HG03196 (cell line): Measurements from ENCODE around the gene STK26.
"Not testable (repeated sequence)": the region's sequence is repeated elsewhere in the genome, so short reads cannot be mapped to it uniquely, and the experiment has no call there.

Experiments
- ATAC-seq: cut with Tn5 transposase; IDR thresholded peaks from one replicate; pipeline ENCODE4 v1.9.1; 2021; ENCODE audit not compliant: unreplicated experiment

Gene STK26

DNA sequence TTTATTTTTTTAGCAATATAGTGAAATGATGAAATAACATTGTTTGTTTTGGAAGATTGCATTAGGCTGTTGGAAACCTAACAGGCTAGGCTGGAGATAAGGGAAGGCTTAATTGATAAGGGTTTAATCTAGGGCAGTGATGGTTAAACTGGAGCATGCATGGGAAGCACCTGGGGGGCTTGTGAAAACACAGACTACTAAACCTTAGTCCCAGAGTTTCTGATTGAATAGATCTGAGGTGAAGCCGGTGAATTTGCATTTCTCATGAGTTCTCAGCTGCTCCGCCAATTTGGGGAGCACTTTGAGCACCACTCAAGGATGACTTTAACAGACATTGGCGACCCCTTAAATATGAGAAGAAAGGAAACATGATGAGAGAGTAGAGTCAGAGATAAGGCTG is 11.5 kb downstream of the STK26 start:
- no peak for ATAC-seq

DNA sequence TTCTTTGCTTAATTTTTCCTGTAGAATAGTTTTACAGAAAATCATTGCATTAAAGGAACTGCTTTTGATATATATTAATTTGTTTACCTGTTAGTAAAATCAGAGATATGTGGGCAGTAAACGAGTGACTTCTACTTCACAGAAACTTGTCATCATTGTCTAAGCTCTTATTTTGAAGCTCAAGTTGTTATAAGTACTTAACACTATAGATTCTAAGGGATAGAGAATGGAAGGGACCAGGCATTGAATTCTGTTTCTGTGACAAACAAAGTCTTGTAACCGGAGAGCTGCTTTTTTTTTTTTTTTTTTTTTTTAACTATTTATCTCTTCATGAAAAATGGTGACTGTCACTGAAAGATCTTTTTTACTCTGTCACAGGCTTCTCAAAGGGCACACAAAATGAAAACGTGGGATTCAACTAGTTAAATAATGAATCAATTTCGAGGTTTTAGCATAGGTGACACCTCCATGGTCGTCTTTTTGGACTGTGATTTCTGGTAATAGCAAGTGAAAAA is 14.4 kb downstream of the STK26 start:
- no peak for ATAC-seq

DNA sequence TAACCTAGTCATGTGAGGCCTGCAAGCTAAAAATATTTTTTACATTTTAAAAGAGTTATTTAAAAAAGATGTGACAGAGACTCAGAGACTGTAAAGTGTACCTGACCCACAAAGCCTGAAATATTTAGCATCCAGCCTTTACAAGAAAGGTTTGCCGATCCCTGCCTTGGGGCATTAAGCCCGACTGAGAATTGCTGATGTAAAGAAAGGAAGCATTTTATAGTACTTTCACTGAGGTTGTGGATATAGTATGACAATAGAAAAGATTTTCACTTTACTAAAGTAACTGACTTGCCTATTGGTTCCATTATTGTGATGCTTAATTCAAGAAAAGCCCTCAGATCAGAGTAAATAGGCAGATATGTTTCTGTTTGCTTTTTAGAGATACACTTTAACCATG is 17.0 kb downstream of the STK26 start:
- no peak for ATAC-seq

DNA sequence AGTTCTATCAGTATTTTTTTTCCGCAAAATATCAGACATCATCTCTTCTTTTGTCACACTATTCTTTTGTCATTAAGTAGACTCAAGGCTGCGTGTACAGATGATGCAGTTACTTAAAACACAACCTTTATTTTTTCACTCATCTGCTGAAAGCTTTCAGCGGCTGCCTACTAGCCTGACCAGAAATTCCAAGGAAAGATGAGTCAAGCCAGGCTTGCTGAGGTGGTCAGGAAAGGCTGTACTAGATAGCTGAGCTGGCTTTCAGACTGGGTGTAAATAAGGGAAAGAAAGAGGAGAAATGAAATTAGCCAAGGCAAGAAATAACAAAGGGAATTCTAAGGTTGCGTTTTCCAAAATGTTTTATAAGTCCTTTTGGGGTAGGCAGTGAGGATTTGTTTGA is 17.9 kb downstream of the STK26 start:
- no peak for ATAC-seq

DNA sequence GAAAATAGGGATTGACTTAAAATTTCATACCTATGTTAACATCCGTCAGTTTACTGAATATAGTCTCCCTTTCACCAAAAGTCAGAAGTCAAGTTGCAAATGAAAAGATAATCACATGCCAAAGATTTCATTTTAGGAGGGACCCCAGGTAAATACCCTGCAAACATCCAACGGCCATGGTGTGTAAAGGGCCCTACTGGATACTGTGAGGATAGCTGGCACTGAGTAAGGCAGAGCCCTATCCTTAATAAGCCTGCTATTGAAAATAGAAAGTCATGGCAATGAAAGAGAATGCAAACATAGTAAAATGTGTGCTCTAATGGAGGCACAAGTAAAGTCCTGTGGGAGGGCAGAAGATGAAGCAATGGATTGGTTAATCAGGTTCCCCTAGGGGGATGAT is 20.9 kb downstream of the STK26 start:
- ATAC-seq, result no peak

DNA sequence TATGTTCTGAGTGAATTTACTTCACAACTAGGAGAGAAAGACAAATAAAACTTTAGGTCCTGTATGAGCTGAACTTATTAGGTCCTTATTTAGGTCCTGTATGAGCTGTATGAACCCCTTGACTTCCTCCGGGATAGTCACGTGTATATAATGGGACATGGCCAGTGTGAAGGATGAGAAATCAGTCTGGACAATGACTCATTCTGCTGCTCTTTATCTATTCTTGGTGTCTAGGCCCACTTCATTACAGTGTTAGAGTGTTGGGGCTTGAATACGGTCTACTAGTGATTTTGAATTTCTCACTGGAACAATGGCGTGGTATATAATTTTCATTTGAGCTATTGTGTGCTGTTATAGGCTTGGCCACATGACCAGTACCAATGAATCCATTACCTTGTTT is 21.9 kb downstream of the STK26 start:
- ATAC-seq, result no peak

DNA sequence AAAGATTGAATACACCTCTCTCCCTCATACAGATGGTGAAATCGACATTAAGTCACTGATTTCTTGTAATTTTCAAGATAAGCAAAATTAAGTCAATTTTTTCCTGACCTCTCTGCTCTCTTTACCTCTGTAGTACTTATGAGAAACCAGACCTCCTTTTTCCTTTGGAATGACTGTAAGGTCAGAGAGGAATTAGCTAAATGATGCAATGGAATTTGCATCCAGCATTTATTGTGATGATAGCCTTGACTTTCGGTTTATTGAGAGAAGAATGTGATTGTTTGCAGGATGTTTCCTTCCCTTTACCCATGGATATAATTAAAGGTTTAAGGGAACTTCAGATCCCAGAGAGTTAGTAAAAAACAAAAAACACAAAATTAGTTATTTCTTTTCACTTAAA is 22.4 kb downstream of the STK26 start:
- no peak for ATAC-seq

DNA sequence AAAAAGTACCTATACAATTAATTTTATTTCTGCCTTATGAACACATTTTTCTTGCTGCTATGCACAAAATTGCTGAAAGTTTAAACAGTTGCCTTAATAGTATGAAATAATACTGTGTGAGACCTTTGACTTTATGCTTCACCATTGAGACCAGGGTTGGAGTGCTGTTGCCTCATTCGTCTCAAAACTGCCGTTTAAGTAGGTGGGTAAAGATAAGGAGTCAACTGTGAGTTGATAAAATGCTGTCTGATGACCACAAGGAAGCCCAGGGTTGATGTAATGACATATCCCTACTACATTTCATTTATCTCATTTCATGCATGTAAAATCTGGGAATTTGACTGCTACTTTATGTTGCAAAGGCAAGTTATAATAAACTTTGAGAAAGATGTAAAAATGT is 23.4 kb downstream of the STK26 start:
- ATAC-seq, result no peak

DNA sequence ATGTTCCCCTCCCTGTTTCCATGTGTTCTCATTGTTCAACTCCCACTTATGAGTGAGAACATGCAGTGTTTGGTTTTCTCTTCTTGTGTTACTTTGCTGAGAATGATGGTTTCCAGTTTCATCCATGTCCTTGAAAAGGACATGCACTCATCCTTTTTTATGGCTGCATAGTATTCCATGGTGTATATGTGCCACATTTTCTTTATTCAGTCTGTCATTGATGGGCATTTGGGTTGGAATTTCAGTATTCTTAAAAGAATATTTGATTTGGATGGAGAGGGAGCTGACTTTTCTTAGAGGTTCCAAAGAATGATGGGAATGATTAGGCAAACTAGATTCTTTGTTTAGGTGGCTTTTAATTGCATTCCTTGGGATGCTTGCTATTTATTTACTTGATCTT is 28.7 kb downstream of the STK26 start:
- ATAC-seq, result not testable (repeated sequence)

DNA sequence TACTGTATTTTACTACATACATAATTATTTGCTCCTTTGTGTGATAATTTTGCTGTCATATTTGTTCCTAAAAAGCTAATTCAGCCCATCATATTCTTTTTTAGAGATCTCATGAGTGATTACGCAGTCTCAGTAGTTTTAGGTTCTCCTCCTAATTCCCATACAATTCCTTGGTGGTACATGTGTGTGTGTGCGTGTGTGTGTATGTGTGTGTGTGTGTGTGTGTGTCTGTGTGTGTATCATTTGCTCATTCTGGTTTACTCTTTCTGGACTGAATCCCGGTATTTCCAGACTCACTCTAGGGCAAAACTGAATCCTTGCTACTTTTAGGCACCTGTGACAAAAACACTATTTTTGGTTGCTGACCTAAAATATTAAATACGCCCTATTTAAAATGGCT is 34.9 kb downstream of the STK26 start:
- ATAC-seq, result no peak

DNA sequence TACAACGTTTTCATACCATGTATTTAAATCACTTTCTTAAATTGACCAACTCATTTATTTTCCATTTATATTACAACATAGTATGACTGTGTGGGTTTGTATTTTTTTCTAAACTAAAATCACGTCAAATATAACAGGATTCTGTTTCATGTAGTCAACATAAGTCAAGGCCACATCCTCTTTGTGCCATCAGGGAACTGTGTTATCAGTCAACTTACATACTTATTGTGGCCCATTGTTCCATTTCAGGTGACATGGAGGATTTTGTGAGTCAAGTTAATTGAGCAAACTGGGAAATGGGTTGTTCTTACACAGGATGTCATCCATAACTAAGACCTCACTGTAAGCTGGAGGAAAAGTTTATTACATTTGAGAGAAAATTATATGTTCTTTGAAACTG is 35.9 kb downstream of the STK26 start:
- no peak for ATAC-seq

DNA sequence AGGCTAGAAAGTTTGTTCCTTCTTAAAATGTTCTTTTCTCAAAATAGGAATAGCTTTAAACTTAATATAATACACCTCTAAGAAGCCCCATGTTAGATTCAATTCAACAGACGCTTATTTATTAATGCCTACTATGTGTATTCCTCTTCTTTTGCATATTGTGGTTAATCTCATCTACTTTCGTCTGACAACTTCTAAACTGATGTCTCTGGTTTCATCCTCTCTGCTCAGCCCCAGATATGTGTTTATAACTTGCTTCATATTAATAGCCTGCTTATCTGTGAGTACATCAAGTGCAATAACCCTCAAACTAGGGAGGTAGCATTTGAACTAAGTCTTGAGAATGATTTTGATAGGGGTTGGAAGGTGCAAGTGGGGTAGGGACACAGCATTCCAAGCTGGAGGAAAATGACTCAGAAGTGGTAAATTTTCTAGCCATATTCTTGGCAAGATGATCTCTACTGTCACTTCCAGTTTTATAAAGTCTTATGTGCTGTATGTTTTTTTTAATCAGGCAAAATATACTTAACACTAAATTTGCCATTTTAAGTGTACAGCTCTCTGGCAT is 37.0 kb downstream of the STK26 start:
- ATAC-seq, result no peak

DNA sequence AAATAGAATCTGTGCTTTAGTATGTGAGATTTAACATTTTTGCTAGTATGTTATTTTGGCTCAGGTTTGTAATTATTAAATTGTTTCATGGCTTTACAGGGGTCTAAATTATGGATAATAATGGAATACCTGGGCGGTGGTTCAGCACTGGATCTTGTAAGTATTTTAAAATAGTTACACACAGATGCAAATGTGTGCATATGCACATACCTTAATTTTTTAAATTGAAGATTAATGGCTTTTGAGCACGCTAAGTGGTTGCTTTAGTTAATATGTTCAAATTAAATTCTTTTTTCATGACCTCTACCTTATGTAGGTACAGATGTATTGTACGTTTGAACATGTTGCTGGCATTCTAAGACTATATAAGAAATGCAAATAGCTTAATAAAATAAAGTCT is 40.2 kb downstream of the STK26 start:
- ATAC-seq, result no peak

DNA sequence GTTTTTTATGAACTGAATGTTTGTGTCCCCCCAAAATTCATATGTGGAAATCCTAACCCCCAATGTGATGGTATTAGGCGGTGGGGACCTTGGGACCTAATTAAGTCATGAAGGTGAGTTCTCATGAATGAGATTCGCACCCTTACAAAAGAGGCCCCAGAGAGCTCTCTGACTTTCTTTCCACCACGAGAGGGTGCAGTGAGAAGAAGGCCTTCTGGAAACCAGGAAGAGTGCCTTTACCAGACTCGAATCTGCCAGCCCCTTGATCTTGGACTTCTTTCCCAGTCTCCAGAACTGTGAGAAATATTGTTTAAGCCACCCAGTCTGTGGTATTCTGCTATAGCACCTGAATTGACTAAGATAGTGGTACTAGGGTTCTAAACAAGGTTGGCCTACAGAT is 40.8 kb downstream of the STK26 start:
- ATAC-seq, result no peak

DNA sequence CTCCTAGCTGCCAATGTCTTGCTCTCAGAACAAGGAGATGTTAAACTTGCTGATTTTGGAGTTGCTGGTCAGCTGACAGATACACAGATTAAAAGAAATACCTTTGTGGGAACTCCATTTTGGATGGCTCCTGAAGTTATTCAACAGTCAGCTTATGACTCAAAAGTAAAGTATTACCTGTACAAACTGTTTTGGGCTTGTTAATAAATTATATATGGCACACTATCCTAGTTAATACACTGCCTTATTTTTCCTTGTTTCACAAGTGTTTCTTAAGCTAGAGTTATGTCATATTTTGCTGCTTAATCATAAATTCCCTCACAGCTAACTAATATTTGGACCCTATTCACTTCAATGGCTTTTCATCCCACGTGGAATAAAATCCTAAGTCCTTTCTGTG is 45.3 kb downstream of the STK26 start:
- ATAC-seq, result no peak

DNA sequence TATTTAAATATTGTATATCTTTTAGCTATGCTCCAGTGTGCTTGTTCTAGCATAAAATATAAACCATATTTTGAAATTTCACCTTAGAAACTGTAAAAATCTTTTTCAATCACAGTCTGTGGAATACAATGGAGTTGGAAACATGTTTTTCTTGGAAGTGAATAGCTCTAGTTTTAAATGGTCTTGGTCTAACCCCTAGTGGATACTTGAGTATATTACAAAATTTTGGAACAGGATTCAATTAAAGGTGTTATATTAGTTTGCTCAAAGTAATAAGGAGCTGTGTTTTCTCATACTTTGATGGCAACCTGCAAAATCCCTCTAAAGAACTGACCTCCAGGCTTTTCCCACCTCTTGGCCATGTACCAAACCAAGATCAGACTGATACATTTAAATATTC is 48.2 kb downstream of the STK26 start:
- no peak for ATAC-seq

DNA sequence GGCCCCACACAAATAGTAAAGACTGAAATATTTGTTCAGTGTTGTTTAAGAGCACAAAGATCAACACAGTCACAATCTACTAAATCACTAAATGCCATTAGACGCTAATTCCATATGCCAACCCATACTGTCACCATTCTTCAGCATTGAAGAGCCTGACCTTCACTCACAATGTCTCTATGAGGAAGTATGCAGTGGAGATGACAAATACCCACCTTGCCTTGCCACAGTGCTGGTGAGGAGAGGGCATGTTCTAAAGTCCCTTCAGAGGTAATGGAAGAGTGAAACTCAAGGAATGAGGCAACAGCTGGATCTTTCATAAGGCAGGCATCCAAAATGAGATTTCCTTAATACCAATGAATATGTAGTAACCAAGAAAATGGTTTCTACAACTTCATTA is 54.3 kb downstream of the STK26 start:
- no peak for ATAC-seq

DNA sequence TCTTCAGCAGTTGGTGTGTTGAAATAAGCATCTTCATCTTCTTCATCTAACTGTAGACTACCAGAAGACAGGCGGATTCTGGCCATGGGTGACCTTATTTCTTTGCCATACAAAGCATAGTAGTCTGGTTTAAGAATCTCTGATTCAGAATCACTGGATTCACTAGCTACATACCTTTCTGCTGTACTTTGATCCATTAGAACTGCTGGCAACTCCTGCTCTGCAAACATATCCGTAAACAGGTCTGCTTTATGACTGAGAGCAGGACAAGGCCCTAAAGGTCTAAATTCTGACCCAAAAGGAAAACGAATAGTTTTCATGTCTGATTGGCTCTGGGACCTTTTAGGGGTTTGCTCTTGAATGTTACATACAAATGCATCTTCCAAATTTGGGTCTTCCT is 54.8 kb downstream of the STK26 start:
- no peak for ATAC-seq

DNA sequence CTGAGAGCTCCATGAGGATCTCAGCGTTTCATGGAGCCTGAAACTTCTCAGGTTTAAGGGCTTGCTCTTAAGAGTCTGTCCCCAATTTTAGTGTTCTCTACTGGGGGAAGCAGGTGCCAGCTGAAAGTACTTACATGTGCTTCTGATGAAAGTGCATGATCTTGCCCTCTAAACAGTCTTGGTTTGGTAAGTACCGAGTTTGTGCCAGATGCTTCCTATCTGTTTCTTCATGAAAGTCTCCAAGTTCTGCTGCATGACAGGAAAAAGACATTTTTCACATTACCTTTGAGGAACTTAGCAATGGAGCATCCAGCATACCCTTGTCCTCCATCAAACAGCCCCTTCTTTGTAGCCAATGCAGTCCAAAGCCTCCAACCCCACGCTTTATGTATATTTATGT is 62.7 kb downstream of the STK26 start:
- no peak for ATAC-seq

DNA sequence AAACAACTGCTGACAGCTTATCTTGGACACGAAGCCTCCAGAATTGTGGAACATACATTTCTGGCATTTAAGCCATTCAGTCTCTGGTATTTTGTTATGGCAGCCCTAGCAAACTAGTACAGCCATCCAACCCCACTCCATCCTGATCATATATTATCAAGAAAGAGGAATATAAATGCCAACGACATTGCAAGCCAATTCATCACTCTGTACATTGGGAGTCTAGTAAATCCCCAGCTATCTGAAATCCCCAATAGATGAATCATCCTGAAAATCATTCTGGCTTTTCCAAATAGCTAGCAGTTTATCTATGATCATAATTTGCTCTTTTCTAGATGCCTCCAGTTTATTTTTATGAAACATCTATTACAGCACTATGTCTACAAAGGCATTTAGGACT is 63.6 kb downstream of the STK26 start:
- no peak for ATAC-seq

DNA sequence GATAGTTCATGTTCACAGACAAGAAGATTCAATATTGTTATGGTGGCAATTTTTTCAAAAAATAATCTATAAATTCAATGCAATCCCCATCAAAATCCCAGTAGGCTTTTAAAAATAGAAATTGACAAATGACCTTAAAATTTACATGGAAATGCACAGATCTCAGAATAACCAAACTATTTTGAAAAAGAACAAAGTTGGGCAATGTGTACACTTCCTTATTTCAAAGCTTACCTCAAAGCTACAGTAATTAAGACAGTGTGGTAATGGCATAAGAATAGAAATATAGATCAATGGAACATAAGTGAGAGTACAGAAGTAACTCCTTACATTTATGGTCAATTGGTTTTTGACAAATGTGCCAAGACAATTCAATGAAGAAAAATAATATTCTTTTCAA is 65.8 kb downstream of the STK26 start:
- no peak for ATAC-seq

DNA sequence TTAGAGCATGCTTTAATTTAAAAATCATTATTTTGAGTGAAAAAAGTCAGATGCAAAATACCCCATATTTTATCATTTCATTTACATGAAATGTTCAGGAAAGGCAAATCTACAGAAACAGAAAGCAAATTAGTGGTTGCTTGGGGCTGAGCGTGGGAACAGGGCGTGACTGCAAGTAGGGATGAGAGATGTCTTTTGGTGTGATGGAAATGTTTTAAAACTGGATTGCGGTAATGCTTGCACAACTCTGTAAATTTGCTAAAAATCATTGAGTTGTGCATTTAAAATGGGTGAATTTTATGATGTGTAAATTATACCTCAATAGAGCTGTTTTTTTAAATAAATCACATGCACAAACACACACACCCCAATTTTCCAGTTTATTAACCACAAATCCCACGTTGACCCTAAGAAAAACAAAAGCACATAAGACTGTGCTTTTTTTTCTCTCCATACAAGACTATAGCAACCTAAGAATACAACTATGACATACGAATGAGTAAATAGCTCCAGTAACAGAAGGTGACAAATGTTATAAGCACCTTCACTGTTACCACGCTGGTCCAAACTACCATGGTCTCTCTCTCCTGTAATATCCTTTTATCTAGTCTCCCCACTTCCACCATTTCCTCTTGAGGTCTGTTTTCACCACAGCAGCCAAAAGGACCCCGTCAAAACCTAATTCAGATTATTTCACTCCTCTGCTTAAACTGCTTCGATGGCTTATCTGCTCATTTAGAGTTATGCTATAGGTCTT is 67.5 kb downstream of the STK26 start:
- no peak for ATAC-seq
